PC-9 (cell line): ENCODE results near the gene TEX53. TPM values are rescaled to one million over a fixed set of nuclear protein-coding genes. Genes with fewer than 3 reads are reported as not detected.

Experiments
- Bru-seq: library from RNA; stranded (reverse); fragments of 400-500 nt; gene quantifications from one replicate; lab custom pipeline; 2021; lab: Mats Ljungman, UMichigan
- BruChase-seq, 2 experiments: library from RNA; stranded (reverse); fragments of 400-500 nt; gene quantifications; one replicate each; lab custom pipeline; 2021; lab: Mats Ljungman, UMichigan
- BruUV-seq: library from RNA; stranded (reverse); fragments of 400-500 nt; replicated peaks from 2 replicates; lab custom pipeline; 2021; lab: Mats Ljungman, UMichigan
- CTCF ChIA-PET: fragments of 300-600 bp; sonication (Branson Sonifier 250); formaldehyde crosslinking; loops from one replicate; lab custom pipeline; 2022; ENCODE audit warnings: antibody characterized with exemption; lab: Charles Lee
- POLR2A ChIA-PET: fragments of 300-600 bp; sonication (Branson Sonifier 250); formaldehyde crosslinking; loops from one replicate; lab custom pipeline; 2022; ENCODE audit warnings: antibody characterized with exemption; ENCODE audit not compliant: unreplicated experiment; lab: Charles Lee
- DNase-seq, 2 experiments: peaks; one replicate each; pipeline versions ENCODE4 v3.0.0 to v3.0.0-alpha.2; 2015 to 2022; ENCODE audit warnings: mixed read lengths in 1 of 2
- H2AFZ ChIP-seq: fragments of 200-600 bp; sonication (generic); 2 replicates; pipeline ENCODE4 v1.8.1; 2017; ENCODE audit warnings: antibody characterized with exemption
- H3F3A ChIP-seq: fragments of 200-600 bp; sonication (generic); 2 replicates; pipeline ENCODE4 v1.8.1; 2017; ENCODE audit warnings: antibody characterized with exemption, mild to moderate bottlenecking, low read depth; ENCODE audit not compliant: insufficient read depth
- H3K27ac ChIP-seq: fragments of 200-600 bp; sonication (generic); 2 replicates; pipeline ENCODE4 v1.6.1; 2016; ENCODE audit warnings: mixed run types
- H3K27me3 ChIP-seq: fragments of 200-600 bp; sonication (generic); 2 replicates; pipeline ENCODE4 v1.6.1; 2016; ENCODE audit warnings: low read depth, mixed run types; ENCODE audit not compliant: insufficient read depth
- H3K36me3 ChIP-seq: fragments of 200-600 bp; sonication (generic); 2 replicates; pipeline ENCODE4 v1.6.1; 2016; ENCODE audit warnings: low read depth, mixed run types
- H3K4me1 ChIP-seq: fragments of 200-600 bp; sonication (generic); replicated peaks from 2 replicates; pipeline ENCODE4 v1.6.1; 2016; ENCODE audit warnings: mixed run types; ENCODE audit not compliant: insufficient read depth
- H3K4me2 ChIP-seq: fragments of 200-600 bp; sonication (generic); 2 replicates; pipeline ENCODE4 v1.6.1; 2017; ENCODE audit warnings: mixed run types
- H3K4me3 ChIP-seq: fragments of 200-600 bp; sonication (generic); 2 replicates; pipeline ENCODE4 v1.6.1; 2016; ENCODE audit warnings: mixed run types
- H3K79me2 ChIP-seq: fragments of 200-600 bp; sonication (generic); 2 replicates; pipeline ENCODE4 v1.6.1; 2017; ENCODE audit warnings: low read depth, mixed run types
- H3K9me2 ChIP-seq: fragments of 200-600 bp; sonication (generic); 2 replicates; pipeline ENCODE4 v1.8.1; 2017; ENCODE audit warnings: mild to moderate bottlenecking; ENCODE audit not compliant: insufficient read depth
- H3K9me3 ChIP-seq: fragments of 200-600 bp; sonication (generic); 2 replicates; pipeline ENCODE4 v1.8.1; 2016; ENCODE audit warnings: low read depth; ENCODE audit not compliant: insufficient read depth
- H4K20me1 ChIP-seq: fragments of 200-600 bp; sonication (generic); 2 replicates; pipeline ENCODE4 v1.8.1; 2017; ENCODE audit not compliant: insufficient read depth
- CTCF ChIP-seq: fragments of 200-600 bp; sonication (generic); conservative IDR thresholded peaks from 2 replicates; pipeline ENCODE4 v1.6.1; 2017; ENCODE audit warnings: mixed run types, antibody characterized with exemption, mild to moderate bottlenecking, moderate library complexity
- EZH2 ChIP-seq: fragments of 200-600 bp; sonication (generic); IDR thresholded peaks from 2 replicates; pipeline ENCODE4 v1.8.0; 2017; ENCODE audit warnings: antibody characterized with exemption, low read depth
- intact Hi-C: fragments of 100-400 bp; cut with micrococcal nuclease; formaldehyde crosslinking; loops from one replicate; pipeline ENCODE4 v1.10.0; 2022; ENCODE audit not compliant: unreplicated experiment
- long read RNA-seq: library from polyadenylated mRNA; stranded (forward); transcript quantifications from one replicate; pipeline ENCODE4 v2.0.0, GENCODE V29; 2022
- total RNA-seq: library from RNA; stranded (reverse); gene quantifications from 2 replicates; pipeline ENCODE4 v1.2.3, GENCODE V29; 2021

The TEX53 gene
- not detected in 2 replicates for total RNA-seq
- not detected for Bru-seq, nascent RNA
- BruChase-seq, experiment 1, labeled RNA remaining after a 2-hour chase: not detected
- not detected for BruChase-seq, experiment 2, labeled RNA remaining after a 6-hour chase
- long read RNA-seq: 0 reads

- Histone ChIP-seq H2AFZ (no peak within 1 kb of the TSS), H3K4me1 (no peaks in the 10 kb centered on the region), H3K36me3 (no peaks in the 10 kb centered on the region), H3K9me2 (no peaks in the 10 kb centered on the region), H3K9me3 (no peaks in the 10 kb centered on the region), H3K4me3 (no peak within 1 kb of the TSS), H3K27ac (no peak within 1 kb of the TSS), H4K20me1 (no peaks in the 10 kb centered on the region), H3F3A (no peaks in the 10 kb centered on the region), H3K4me2 (no peak within 1 kb of the TSS), H3K27me3 (no peaks in the 10 kb centered on the region), H3K79me2 (no peaks in the 10 kb centered on the region)
- TF ChIP-seq EZH2: no peak
- TF ChIP-seq CTCF: no peak
- intact Hi-C loops: no loop called here
- BruUV-seq: no TSS peak
- ChIA-PET POLR2A (no interaction called here), CTCF (no interaction called here)
- DNase-seq: no peak
These were observed at the start of gene TEX53 for GRCh38 chr9:114657705-114658104. Gene TEX53 (minus strand): TSS chr9:114657805. CDS start chr9:114657774, 31 bp downstream.

GRCh38 chr9:114706711-114707110 is 49.1 kb upstream of the TEX53 start:
- CTCF ChIA-PET: interaction anchor here (0.6 kb wide), 1 partner anchor 227 kb away, joined by 6 read pairs; no protein-coding TSS in a partner anchor
- BruUV-seq: no TSS peak
- POLR2A ChIA-PET: interaction anchor here (0.6 kb wide), 2 partner anchors 309 to 661 kb away, joined by 3 to 4 read pairs; no protein-coding TSS in a partner anchor

GRCh38 chr9:114701988-114702387 is 44.4 kb upstream of the TEX53 start:
- H3K4me1 ChIP-seq: peaks cover 8% of the 10 kb centered on the region
- no peak overlapping the region for H2AFZ ChIP-seq
- no peaks in the 10 kb centered on the region for H4K20me1 ChIP-seq
- BruUV-seq: no TSS peak
- TF ChIP-seq CTCF (no peak), EZH2 (no peak)
- H3K79me2 ChIP-seq: no peaks in the 10 kb centered on the region
- intact Hi-C loops: no loop called here
- H3K4me2 ChIP-seq: no peak overlapping the region
- no peak overlapping the region for H3K4me3 ChIP-seq
- no peaks in the 10 kb centered on the region for H3K27me3 ChIP-seq
- no peaks in the 10 kb centered on the region; the same call in 1 of the 2 replicates for H3F3A ChIP-seq
- DNase-seq: peak in 1 of 2 experiments; percentile 64
- H3K9me3 ChIP-seq: no peaks in the 10 kb centered on the region
- H3K36me3 ChIP-seq: no peaks in the 10 kb centered on the region
- H3K9me2 ChIP-seq: no peaks in the 10 kb centered on the region
- H3K27ac ChIP-seq: no peak overlapping the region
- ChIA-PET CTCF (no interaction called here), POLR2A (no interaction called here)

More at GRCh38 chr9:114706711-114707110, 49.1 kb upstream of the TEX53 start:
- Histone ChIP-seq H3K27ac (no peak overlapping the region), H3K4me1 (0 out of 2 replicates have a peak, but pooled peaks cover 9% of the 10 kb centered on the region), H3K4me2 (no peak overlapping the region), H3K4me3 (no peak overlapping the region), H2AFZ (no peak overlapping the region), H3F3A (no peaks in the 10 kb centered on the region; the same call in 1 of the 2 replicates), H3K36me3 (no peaks in the 10 kb centered on the region), H4K20me1 (no peaks in the 10 kb centered on the region), H3K9me3 (peaks cover 2% of the 10 kb centered on the region; the same call in 1 of the 2 replicates), H3K27me3 (no peaks in the 10 kb centered on the region), H3K9me2 (no peaks in the 10 kb centered on the region), H3K79me2 (no peaks in the 10 kb centered on the region)
- no peak for DNase-seq
- TF ChIP-seq EZH2 (no peak), CTCF (no peak)
- intact Hi-C loops: no loop called here
